Measurements from ENCODE around the gene ICE2.
A peak's percentile ranks its signal among the peaks of the same experiment; 100 is the strongest.
"Not testable (repeated sequence)": the region's sequence is repeated elsewhere in the genome, so short reads cannot be mapped to it uniquely, and the experiment has no call there.

The ICE2 gene

DNA sequence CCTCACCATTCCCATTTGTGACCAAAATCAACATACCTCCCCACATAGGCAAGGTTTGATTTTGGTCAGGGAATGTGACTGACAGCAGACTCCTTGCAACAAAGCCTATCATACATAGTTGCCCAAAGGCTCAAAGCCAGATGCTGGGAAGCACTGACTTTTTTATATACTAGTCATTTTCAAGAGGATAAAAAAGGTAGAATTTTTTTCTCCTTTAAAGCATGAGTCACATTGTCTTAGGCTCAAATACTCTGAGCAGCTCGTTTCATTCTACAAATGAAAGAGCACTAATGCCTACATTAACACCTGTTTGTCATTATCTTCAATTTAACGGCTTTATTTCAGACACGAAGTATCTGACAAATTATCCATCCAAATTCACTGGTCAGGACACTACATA is 36.2 kb downstream of the ICE2 start:
- peak; percentile 19 for DNase-seq (ENCODE audit: low spot score)

DNA sequence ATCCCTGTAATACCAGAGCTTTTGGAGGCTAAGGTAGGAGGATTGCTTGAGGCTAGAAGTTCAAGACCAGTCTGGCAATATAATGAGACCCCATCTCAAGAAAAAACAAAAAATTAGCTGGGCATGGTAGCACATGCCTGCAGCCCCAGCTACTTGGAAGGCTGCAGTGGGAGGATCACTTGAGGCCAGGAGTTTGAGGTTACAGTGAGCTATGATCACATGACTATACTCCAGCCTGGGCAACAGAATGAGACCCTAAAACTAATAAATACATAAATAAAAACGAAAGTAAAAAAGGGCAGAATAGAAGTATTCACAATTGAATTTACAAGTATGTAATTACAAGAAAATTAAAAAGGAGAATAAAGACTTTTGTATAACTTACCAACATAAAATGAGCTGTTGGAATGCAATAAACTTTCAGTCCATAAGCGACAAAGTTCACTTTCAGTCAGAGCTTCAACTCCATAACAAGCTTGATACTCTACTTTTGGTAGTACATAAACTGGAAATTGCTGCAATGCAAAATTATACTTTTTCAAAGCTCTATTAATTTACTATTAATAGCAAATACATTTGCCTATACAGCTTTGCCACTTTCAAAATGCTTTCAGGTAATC is 36.8 kb downstream of the ICE2 start:
- DNase-seq (ENCODE audit: low spot score): no peak

DNA sequence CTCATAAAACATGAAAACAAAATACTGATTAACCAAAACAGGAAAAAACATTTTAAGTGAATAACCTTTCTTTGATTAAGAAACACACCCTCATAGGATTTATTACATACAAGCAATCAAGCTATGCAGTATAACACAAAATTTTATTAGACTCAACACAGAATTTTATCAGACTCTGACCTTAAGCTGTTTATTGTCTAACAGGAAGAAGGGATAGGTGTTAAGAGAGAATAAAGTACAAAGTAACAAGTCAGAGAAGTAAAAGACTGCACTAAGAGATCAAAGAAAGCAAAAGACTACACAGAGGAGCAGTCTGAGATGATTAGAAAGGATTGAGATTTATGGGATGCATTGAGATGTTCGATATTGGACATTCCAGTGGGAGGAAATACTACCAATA is 37.6 kb downstream of the ICE2 start:
- DNase-seq (ENCODE audit: low spot score): no peak

DNA sequence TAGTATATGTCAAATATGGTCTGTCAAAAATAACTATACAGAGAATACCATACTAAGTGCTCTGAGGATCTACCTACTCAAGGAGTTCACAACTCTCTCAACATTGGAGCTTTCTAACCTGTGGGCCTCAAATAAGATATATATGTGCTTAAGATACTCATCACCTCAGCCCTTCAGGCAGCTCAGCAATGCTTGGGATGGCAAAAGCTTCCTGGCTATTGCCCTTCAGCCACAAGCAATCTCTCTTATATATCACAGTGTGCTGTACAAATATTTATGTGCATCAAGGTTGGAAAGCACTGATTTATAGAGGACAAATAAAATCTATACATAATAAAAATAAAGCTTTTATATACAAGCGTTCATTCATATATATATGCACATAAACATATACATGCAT is 40.3 kb downstream of the ICE2 start:
- DNase-seq (ENCODE audit: low spot score): no peak

DNA sequence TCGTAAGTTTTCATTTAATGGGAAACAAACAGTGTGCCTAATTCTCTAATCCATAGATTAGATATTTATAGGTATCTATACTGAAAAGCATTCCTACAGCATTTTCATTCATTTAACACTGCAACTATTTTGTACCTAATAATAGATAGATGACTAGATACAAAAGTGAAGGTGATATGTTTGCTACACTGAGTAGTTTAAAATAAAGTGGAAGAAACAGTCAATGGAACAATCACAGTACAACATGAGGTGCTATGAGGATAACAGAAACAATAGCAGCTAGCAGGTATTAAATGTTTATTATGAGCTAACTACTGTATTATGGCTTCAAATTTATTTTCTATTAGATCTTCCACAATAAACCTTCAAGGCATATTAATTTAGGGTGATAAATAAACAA is 50.0 kb downstream of the ICE2 start:
- DNase-seq (ENCODE audit: low spot score): no peak

DNA sequence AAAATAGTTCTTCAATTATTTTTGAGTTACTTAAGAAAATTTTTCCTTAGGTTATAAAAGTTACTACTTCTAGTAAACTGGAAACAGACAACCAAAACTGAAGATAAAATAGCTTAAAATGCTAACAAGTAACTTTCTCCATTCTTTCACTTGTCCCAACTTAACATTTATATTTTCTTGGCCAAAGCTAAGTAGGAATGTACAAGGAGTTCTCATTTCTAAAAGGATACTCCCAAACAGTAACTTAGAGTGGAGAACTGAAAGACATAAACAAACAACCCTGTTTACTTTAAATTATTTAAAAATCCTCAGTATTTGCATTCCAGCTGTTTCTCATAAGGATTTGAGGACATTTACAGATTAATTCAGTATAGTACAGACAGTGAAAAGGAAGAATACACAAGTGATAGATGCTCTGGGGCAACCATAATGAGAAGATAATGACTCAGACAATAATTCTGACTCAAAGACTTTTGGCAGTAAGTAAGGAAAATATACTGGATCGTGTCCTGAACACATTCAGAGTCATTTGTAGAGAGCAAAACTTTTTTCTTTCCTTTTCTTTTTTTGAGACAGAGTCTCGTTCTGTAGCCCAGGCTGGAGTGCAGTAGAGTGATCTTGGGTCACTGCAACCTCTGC is 52.0 kb downstream of the ICE2 start:
- peak; percentile 68 for DNase-seq (ENCODE audit: low spot score)

DNA sequence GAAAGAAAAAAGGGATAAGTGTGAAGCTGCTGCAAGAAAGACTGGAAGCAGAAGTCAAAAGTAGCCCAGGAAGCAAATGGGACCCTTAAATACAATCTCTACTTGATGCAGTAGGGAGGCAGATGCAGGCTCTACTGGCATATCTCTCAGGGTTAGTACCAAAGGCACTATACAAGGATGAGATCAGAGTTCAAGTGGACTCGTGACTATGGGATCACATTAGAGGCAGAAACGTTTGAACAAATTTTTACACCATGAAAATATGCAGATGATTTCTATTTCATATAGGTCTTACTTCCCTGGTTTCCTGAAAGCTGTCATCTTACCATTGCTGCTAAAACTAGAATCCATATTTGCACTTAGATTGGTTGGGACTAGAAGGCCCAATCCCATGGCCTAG is 53.5 kb downstream of the ICE2 start:
- DNase-seq (ENCODE audit: low spot score): no peak

DNA sequence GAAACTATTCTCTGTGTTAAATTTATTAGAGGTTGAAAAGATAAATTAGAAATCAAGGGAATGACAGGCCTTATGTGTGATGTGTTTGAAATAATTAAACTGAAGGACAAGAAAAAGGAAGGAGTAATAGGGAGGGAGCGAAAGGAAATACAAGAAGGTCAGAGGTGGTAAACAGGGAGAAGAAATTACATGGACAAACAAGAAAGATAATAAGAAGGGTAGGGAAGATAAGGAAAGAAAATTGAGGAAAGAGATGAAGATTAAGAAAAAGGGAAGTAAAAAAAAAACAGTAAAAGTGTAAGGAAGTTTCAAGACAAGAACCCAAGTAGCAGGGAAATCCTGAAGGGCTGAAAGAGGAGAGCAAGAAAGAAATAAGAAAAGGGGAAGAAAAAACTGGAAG is 54.9 kb downstream of the ICE2 start:
- no peak for DNase-seq (ENCODE audit: low spot score)

DNA sequence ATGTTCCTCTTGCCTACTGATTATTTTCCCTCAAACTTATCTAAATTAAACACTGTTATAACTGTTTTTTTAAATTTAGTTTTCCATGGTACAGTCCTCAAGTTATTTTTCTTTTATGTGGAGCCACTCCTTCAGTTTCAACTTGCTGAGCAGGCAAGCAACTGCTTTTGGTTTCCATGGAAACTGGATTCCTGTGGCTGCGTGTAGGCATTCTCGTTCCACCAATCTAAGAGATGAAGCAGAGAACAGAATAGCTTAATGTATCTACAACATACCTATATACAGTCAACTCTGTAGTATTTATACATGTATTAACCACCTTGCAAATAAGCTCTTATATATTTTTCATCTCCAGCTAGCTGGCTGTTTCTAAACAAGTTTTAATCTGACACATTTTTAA is 55.4 kb downstream of the ICE2 start:
- DNase-seq (ENCODE audit: low spot score): peak; percentile 68

DNA sequence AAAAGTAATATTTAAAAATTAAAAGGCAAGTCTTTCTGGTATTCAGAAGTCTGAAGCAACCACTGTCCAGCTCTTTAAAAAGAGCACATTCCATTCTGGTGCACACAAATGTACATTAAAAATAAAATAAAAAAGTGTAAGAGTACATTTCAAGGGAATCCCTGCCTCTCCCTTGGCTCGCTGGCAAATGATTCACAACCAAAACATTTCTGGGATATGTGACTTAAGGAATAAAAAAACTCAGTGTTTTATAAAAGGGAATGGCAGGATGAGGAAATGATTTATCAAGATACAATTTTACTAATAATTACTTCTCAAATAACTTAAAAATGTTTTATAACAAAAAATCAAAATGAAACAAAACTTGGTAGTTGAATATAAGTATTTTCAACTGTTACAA is 57.4 kb downstream of the ICE2 start:
- peak; percentile 57 for DNase-seq (ENCODE audit: low spot score)

DNA sequence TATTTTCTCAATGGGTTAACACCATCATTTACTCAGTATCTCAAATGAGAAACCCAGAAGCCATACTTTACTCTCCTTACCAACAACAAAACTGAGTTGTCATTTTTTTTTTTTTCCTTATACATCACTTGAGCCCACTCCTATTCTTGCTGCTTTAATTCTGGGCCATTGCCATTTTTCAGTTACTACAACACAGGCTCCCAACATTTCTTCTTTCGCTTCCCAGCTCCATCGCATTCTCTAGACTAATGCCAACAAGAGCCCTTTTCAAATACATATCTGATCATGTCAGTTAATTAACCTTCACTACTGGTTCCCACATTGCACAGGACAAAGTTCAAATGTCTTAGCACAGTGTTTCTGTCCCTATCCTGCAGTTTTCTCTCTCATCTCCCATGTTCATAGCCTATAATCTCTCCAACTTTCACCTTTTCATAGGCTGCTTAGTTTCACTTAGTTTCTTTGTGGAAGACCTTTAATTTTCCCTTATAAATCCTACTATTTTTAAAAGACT is 58.7 kb downstream of the ICE2 start:
- no peak for DNase-seq (ENCODE audit: low spot score)

DNA sequence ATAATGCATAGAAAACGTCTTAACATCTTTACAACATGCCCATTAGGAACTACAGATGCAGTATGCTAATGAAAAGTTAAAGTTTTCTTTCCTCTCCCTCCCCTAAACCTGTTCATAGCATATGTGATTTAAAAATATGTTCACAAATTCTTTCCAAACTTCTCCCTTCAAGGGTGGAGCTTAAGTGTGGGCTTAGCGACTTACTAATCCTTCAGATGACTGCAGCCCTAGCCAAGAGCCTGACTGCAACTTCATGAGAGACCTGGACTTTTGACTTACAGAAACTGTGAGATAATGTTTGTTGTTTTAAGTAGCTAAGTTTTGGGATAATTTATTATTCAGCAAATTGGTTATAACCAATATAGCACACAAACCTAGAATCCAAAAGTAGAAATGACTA is 59.2 kb downstream of the ICE2 start:
- DNase-seq (ENCODE audit: low spot score): peak; percentile 40

DNA sequence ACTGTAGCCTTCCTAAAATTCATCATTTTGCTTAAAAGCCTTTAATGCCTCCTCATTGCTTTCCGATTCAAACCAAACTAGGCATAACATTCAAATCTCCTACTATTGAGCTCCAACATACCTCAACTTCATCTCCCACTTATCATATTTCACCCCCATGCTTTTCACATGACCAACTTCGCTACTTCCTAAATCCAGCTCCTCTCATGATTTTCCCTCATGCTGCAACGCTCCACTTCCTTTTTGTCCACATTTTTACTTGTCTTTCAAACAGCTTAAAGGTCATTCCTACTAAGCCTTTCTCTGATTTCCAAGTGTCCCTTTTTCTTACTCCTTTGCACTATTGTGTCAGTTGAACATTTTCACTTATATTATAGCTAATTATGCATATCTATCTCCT is 60.8 kb downstream of the ICE2 start:
- no peak for DNase-seq (ENCODE audit: low spot score)

DNA sequence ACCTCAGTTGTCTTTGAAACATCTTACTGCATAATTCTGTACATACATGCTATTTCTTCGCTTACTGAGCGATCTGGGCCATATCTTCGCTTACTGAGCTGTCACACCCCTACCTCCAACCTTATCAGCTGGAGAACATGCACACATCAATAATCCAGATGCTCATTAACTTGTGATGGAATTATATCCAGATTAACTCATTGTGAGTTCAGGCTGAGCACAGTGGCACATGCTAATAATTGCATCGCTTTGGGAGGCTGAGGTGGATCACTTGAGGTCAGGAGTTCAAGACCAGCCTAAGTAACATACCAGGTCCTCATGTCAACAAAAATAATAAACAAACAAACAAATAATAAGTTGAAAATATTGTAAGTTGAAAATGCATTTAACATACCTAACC is 61.8 kb downstream of the ICE2 start:
- no peak for DNase-seq (ENCODE audit: low spot score)

DNA sequence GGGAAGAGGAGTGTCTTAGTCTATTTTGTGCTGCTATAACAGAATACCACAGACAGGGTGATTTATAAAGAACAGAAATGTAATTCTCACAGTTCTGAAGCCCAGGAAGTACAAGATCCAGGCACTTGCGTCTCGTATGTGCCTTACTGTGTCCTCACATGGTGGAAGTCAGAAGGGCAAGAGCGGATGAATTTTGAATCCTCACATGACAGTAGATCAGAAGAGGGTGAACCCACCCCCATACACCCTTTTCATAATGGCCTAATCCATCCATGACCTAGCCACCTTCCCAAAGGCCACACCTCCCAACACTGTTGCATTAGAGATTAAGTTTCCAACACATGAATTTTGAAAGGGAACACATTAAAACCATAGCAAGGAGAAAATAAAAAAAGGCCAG is 62.5 kb downstream of the ICE2 start:
- DNase-seq (ENCODE audit: low spot score): no peak

DNA sequence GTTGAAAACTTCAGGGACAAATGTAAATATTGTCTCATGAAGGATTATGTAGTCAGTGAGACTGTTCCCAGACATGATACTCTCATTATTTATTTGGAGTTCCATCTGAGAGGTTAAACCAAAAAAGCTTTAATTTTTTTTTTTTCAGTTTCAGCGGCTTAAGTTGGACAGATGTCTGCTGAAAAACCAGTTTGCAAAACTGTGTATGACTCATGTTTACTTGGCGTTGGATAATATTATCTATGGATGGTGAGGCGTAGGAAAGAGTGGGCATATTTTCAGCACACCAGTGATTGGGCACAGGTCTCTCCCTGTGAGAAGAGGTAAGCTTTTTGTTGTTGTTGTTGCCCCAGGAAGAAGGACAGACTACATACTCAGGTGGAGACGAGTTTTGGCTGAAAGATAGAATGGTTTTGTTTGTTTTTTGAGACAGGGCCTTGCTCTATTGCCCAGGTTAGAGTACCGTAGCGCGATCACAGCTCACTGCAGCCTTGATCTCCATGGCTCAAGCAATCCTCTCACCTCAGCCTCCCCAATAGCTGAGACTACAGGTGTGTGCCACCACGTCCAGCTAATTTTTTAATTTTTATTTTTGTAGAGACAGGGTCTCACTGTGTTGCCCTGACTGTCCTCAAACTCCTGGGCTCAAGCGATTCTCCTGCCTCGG is 64.8 kb downstream of the ICE2 start:
- no peak for DNase-seq (ENCODE audit: low spot score)

DNA sequence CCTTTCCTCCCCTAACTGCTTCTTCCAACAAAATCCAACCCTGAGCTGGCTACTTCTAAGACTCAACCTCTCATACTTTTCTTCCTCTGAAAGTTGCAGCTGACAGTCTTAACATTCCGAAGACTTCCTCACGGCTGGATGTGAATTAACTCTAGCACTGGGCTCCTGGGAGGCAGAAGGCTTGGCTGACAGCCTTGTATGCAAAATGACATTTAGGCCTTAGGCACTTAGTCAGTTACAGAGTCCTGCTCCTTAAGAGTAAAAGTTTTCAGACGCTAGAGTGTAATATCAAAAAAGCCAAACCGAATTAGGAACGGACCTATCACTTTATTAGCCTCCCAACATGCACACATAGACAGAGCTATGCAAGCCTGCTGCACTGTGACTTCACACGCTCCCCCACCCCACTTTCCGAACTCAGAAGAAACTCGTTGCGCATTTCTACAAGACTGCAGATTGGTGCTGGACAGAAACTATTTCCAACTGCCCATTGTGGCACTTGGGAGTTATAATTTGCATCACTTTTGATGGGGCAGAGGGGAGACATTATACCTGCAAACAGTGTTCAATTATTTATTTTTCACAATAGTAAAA is 65.6 kb downstream of the ICE2 start:
- no peak for DNase-seq (ENCODE audit: low spot score)

DNA sequence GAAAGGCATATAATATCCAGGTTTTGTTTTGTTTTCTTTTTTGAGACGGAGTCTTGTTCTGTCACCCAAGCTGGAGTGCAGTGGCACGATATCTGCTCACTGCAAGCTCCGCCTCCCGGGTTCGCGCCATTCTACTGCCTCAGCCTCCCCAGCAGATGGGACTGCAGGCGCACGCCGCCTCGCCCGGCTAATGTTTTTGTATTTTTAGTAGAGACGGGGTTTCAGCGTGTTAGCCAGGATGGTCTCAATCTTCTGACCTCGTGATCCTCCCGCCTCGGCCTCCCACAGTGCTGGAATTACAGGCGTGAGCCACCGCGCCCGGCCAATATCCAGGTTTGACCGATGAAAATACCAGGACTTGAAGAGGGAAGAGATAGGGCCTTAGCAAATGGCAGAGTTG is 66.1 kb downstream of the ICE2 start:
- DNase-seq (ENCODE audit: low spot score): not testable (repeated sequence)

DNA sequence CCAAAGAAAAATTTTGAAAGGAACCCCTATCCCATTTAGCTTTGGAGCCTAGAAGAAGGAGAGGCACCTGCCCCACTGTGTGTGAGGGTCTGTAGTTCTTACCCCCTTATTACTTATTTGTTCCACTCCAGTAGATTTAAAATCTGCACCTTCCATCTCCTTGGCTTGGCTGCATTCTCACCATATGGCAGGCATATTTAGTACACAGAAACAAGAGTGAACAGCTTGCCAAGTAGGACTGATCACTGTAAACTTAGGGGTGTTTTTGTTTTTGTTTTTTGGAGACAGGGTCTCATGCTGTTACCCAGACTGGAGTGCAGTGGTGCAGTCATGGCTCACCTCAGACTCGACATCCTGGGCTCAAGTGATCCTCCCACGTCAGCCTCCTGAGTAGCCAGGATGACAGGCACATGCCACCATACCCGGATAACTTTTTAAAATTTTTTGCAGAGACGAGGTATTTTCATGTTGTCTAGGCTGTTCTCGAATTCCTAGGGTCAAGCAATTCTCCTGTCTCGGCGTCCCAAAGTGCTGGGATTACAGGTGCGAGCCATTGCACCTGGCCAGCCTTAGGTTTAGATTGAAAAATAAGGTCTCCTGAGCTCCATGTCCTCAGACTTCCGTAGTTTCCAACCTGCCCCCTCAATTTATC is 67.0 kb downstream of the ICE2 start:
- DNase-seq (ENCODE audit: low spot score): no peak

DNA sequence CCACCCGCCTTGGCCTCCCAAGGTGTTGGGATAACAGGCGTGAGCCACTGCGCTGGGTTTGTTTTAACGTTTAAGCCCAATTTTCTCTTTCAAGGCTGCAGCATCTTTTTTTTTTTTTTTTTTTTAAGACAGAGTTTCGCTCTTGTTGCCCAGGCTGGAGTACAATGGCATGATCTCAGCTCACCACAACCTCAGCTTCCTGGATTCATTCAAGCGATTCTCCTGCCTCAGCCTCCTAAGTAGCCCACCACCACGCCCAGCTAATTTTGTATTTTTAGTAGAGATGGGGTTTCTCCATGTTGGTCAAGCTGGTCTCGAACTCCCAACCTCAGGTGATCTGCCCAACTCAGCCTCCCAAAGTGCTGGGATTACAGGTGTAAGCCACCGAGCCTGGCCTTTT is 68.6 kb downstream of the ICE2 start:
- DNase-seq (ENCODE audit: low spot score): not testable (repeated sequence)

DNA sequence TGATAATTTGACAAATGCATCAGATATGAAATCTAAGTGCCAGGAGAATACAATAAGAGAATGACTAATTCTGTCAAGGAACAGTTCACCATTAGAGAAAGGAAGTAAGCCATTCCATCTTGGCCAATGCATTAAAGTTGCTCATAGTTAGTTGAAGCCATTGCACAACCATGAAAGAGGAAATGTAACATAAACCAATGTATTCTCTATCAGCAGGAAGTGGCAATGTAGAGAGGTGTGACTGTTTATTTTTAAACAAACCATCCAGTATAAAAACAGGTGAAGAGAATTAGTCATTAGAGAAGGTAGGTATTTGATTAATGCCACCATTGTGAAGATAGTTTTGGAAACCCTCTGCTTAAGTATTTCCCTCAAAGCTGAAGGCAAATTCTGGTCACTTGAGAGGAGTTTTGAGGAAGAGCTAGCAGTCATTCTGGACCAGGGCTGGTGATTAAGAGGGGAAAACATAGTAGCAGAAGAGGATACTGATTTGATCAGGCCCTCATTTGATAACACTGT is 70.4 kb downstream of the ICE2 start:
- DNase-seq (ENCODE audit: low spot score): no peak

DNA sequence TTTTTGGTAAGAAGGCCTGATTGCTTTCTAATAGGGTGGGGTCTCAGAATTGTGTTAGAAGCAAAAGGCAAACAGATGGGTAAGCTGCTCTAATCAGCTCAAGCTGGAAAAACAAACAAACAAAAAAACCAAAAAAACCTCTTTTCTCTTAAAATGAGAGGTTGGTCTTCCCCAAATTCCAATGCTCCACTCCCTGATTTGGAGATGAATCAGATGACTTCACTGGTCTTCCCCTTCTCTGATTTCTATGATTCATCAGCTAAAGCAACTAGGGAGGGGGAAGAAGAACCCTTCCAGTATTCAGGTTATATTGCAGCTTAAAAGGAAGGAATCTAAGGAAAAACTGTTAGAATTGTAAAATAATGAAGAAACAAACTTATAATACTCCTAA is 71.5 kb downstream of the ICE2 start:
- peak; percentile 84 for DNase-seq (ENCODE audit: low spot score)
